CD4-positive, alpha-beta memory T cell (primary cell): ENCODE results near the gene ARID1B. TPM values are rescaled to one million over a fixed set of nuclear protein-coding genes. Genes with fewer than 3 reads are reported as not detected.

Experiments
- CTCF ChIA-PET: fragments of 350-600 bp; sonication (Branson Sonifier 250); formaldehyde crosslinking; loops from one replicate; lab custom pipeline; 2021; ENCODE audit warnings: inconsistent platforms; ENCODE audit not compliant: partially characterized antibody; lab: Charles Lee
- POLR2A ChIA-PET: fragments of 350-600 bp; sonication (Branson Sonifier 250); formaldehyde crosslinking; loops from one replicate; lab custom pipeline; 2021; ENCODE audit not compliant: partially characterized antibody; lab: Charles Lee
- DNase-seq, 5 donors: peaks; one replicate each; pipeline versions ENCODE4 v3.0.0 to v3.0.0-alpha.2; 2020 to 2022; ENCODE audit warnings: mixed read lengths in 1 of 5
- H3K27ac ChIP-seq: one replicate; pipeline ENCODE4 v1.7.0; 2013; ENCODE audit warnings: low read depth, low read length
- H3K27me3 ChIP-seq: 2 replicates; pipeline ENCODE4 v1.7.0; 2013; ENCODE audit warnings: mild to moderate bottlenecking, low read length, moderate library complexity; ENCODE audit not compliant: insufficient read depth
- H3K36me3 ChIP-seq: 2 replicates; pipeline ENCODE4 v1.7.0; 2013; ENCODE audit warnings: mild to moderate bottlenecking, low read length, moderate library complexity; ENCODE audit not compliant: insufficient read depth
- H3K4me1 ChIP-seq: 2 replicates; pipeline ENCODE4 v1.7.0; 2013; ENCODE audit warnings: mild to moderate bottlenecking, low read length, moderate library complexity; ENCODE audit not compliant: insufficient read depth
- H3K4me3 ChIP-seq, 2 donors: one replicate each; pipeline ENCODE4 v1.7.0; 2013; ENCODE audit warnings: low read length in 2 of 2, mild to moderate bottlenecking in 1 of 2
- H3K9me3 ChIP-seq, 2 donors: one replicate each; pipeline ENCODE4 v1.7.0; 2013; ENCODE audit warnings: low read length in 2 of 2, control low read depth in 1 of 2; ENCODE audit not compliant: control insufficient read depth in 1 of 2
- H3K27ac Mint-ChIP-seq, 7 donors: one replicate each; pipeline ENCODE4 v1.8.0; 2020 to 2021; ENCODE audit warnings: mixed read lengths in 7 of 7, mild to moderate bottlenecking in 6 of 7, inconsistent platforms in 3 of 7, moderate library complexity in 3 of 7
- H3K27me3 Mint-ChIP-seq, 2 donors: one replicate each; pipeline ENCODE4 v1.8.0; 2020 to 2021; ENCODE audit warnings: mixed read lengths in 2 of 2
- H3K36me3 Mint-ChIP-seq, 2 donors: one replicate each; pipeline ENCODE4 v1.8.0; 2020 to 2021; ENCODE audit warnings: mixed read lengths in 2 of 2, inconsistent platforms in 1 of 2, mild to moderate bottlenecking in 1 of 2
- H3K4me1 Mint-ChIP-seq, 4 donors: one replicate each; pipeline ENCODE4 v1.8.0; 2020 to 2021; ENCODE audit warnings: mixed read lengths in 4 of 4, mild to moderate bottlenecking in 1 of 4
- H3K4me3 Mint-ChIP-seq, 8 donors: one replicate each; pipeline ENCODE4 v1.8.0; 2020 to 2021; ENCODE audit warnings: mixed read lengths in 8 of 8, mild to moderate bottlenecking in 7 of 8, moderate library complexity in 6 of 8, inconsistent platforms in 3 of 8
- H3K9me3 Mint-ChIP-seq, 8 donors: one replicate each; pipeline ENCODE4 v1.8.0; 2020 to 2021; ENCODE audit warnings: mixed read lengths in 8 of 8, mild to moderate bottlenecking in 5 of 8, inconsistent platforms in 3 of 8, moderate library complexity in 1 of 8
- intact Hi-C: fragments of 100-400 bp; cut with micrococcal nuclease; formaldehyde crosslinking; loops from one replicate; pipeline ENCODE4 v1.15.1; 2023
- polyA plus RNA-seq, 2 donors: library from polyadenylated mRNA; unstranded; fragments of 300-500 nt; fragmentation: Illumina TruSeq; gene quantifications; one replicate each; pipeline ENCODE4 v1.2.3, GENCODE V29; 2021
- total RNA-seq, 2 experiments: library from RNA; stranded (reverse); gene quantifications; one replicate each; pipeline ENCODE4 v1.2.3, GENCODE V29; 2021

ARID1B gene
- total and polyA plus RNA-seq, 4 experiments from 2014 or later: 5.4 to 131 (median 72.4) TPM

DNA sequence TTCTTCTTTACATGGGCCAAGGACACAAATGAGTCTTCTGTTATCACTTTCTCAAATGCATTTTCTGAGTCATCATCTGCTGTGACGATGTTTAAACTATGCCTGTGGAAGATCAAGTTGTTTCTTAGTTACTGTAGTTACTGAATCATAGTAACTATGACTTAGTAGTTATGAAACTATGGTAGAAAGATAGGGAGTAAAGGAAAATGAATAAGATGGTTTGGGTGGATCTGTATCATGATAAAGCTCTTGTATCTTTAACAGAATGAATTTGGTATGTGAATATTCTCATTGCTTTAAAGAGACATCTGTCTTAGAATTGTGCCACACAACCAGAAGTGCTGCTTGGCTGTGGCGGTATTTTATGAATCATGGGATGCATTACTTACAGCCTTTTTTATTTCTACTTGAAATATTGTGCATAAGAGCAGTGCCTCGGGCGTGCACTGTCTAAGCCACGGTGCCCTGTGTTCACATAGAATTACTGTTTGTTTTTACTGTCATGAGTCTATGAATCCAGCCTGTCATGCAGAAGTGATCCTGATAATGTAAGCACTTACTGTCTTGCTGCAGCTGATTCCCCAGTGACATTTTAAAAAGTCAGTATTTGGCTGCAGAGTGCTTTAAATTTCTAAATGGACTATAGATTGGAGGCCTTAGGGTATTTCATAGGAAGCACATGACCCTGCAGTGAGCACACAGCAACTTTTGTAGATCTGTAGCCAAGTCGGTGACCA is 330.9 kb downstream of the ARID1B start:
- Mint-ChIP-seq H3K9me3 (peaks cover 0 to under 1% (median 0%) of the 10 kb centered on the region in 8 donors), H3K27ac (peak overlapping the region in 3 of 7 donors; percentile 12 to 66 (median 54)), H3K4me1 (peaks cover 19 to 28% (median 25%) of the 10 kb centered on the region in 4 donors), H3K36me3 (peaks cover 27 to 35% of the 10 kb centered on the region in 2 donors), H3K4me3 (no peak overlapping the region), H3K27me3 (no peaks in the 10 kb centered on the region)
- ChIA-PET POLR2A (interaction anchor here (0.9 kb wide), 1 partner anchor 23 kb away, joined by 3 read pairs; no protein-coding TSS in a partner anchor), CTCF (interaction anchor here (0.9 kb wide), 1 partner anchor 30 kb away, joined by 3 read pairs; no protein-coding TSS in a partner anchor)
- DNase-seq: no peak
- H3K9me3 ChIP-seq: no peaks in the 10 kb centered on the region
- no peak overlapping the region for H3K4me3 ChIP-seq
- intact Hi-C loops: no loop called here
- no peak overlapping the region for H3K27ac ChIP-seq
- H3K27me3 ChIP-seq: no peaks in the 10 kb centered on the region
- no peaks in the 10 kb centered on the region for H3K36me3 ChIP-seq
- H3K4me1 ChIP-seq: peaks cover 4% of the 10 kb centered on the region

DNA sequence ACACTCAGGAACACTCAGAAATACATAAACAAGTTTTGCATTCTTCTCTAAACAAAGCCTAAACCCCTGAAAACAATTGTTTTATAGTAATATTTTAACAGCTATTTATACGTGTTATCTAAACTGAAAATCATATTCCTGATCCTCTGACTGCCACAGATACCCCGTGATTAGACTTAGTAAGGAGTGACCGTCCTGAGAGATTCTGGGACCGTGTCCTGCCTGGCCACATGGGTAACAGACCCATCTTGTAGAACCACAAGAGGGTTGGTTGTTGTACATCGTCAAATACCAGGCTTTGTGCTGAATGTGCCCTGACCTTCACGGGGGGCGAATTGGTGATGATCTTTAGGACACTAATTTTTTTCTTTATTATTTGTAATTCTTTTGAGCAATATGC is 331.7 kb downstream of the ARID1B start:
- Mint-ChIP-seq H3K9me3 (peaks cover 0 to 3% (median 0%) of the 10 kb centered on the region in 8 donors), H3K27ac (no peak overlapping the region), H3K27me3 (no peaks in the 10 kb centered on the region), H3K36me3 (peaks cover 31 to 40% of the 10 kb centered on the region in 2 donors), H3K4me3 (no peak overlapping the region), H3K4me1 (peaks cover 19 to 28% (median 25%) of the 10 kb centered on the region in 4 donors)
- POLR2A ChIA-PET: interaction anchor here (0.9 kb wide), 1 partner anchor 23 kb away, joined by 3 read pairs; no protein-coding TSS in a partner anchor
- no peaks in the 10 kb centered on the region for H3K27me3 ChIP-seq
- peaks cover 4% of the 10 kb centered on the region for H3K4me1 ChIP-seq
- H3K4me3 ChIP-seq: no peak overlapping the region
- H3K9me3 ChIP-seq: no peaks in the 10 kb centered on the region
- intact Hi-C loops: no loop called here
- CTCF ChIA-PET: interaction anchor here (0.9 kb wide), 1 partner anchor 29 kb away, joined by 3 read pairs; no protein-coding TSS in a partner anchor
- no peak for DNase-seq
- no peaks in the 10 kb centered on the region for H3K36me3 ChIP-seq
- no peak overlapping the region for H3K27ac ChIP-seq

DNA sequence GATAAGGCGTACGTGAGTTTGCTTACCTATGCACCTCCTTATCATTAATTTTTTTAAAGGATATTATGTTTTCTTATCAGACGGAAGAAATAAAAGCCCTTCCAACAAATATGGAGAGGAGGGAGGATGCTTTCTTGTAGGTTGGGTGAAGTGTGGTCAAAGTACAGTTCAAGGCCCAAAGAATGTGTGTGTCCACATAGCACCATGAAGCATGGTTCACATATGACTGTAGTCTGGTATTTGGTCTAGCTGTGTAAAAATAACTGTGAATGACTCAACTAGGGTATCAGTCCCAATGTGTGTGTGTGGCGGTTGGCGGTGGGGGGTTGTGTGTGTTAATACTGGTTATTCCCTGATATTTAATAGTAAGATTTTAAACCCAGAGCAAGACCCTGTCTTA is 333.4 kb downstream of the ARID1B start:
- H3K4me1 Mint-ChIP-seq: peaks cover 15 to 23% (median 18%) of the 10 kb centered on the region in 4 donors
- H3K9me3 Mint-ChIP-seq: peaks cover 0 to 3% (median 0%) of the 10 kb centered on the region in 8 donors
- H3K27ac Mint-ChIP-seq: no peak overlapping the region
- H3K4me3 Mint-ChIP-seq: no peak overlapping the region
- Histone ChIP-seq H3K4me3 (no peak overlapping the region), H3K27ac (no peak overlapping the region), H3K36me3 (no peaks in the 10 kb centered on the region), H3K27me3 (no peaks in the 10 kb centered on the region), H3K4me1 (peaks cover 4% of the 10 kb centered on the region), H3K9me3 (no peaks in the 10 kb centered on the region)
- ChIA-PET POLR2A (no interaction called here), CTCF (no interaction called here)
- H3K27me3 Mint-ChIP-seq: no peaks in the 10 kb centered on the region
- intact Hi-C loops: no loop called here
- no peak for DNase-seq
- peaks cover 37 to 38% of the 10 kb centered on the region in 2 donors for H3K36me3 Mint-ChIP-seq

DNA sequence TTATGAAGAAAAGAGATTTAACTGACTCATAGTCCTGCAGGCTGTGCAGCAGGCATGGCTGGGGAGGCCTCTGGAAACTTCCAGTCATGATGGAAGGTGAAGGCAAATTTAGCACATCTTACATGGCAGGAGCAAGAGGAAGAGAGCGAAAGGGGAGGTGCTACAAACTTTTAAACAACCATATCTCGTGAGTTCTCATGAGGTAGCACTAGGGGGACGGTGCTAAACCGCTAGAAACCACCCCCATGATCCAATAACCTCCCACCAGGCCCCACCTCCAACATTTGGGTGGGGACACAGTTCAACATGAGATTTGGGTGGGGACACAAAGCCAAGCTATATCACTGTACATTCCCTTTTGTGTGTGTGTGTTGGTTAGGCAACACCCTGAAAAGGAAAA is 336.2 kb downstream of the ARID1B start:
- Histone ChIP-seq H3K36me3 (no peaks in the 10 kb centered on the region), H3K4me3 (no peak overlapping the region), H3K27me3 (no peaks in the 10 kb centered on the region), H3K9me3 (no peaks in the 10 kb centered on the region), H3K27ac (no peak overlapping the region), H3K4me1 (no peaks in the 10 kb centered on the region)
- Mint-ChIP-seq H3K4me1 (peaks cover under 1 to 11% (median 4%) of the 10 kb centered on the region in 4 donors), H3K27ac (peak overlapping the region in 2 of 7 donors; percentile 20 to 84), H3K4me3 (no peak overlapping the region), H3K27me3 (no peaks in the 10 kb centered on the region), H3K36me3 (peaks cover 34 to 35% of the 10 kb centered on the region in 2 donors), H3K9me3 (peaks cover 0 to 3% (median 0%) of the 10 kb centered on the region in 8 donors)
- ChIA-PET CTCF (no interaction called here), POLR2A (no interaction called here)
- DNase-seq: no peak
- intact Hi-C loops: no loop called here

DNA sequence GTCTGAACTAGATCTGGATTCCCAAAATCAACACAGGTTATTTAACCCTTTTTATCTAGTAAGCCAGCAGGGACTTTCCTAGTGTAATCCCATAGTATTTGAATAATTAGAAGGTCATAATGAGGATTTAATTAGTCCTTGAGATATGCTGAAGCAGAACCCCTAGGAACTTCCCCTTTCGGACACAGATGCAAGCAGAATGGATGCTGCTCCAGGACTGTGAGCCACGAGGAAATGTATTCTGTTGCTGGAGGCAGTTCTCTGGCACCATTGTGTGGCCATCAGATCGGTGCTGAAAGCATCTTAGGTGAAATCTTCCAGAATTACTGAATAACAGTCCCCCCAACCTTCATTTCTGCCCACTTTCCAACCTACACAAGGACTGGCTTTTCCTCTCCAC is 339.2 kb downstream of the ARID1B start:
- H3K27ac ChIP-seq: no peak overlapping the region
- Mint-ChIP-seq H3K36me3 (peaks cover 34% of the 10 kb centered on the region in 2 donors), H3K27me3 (no peaks in the 10 kb centered on the region), H3K4me1 (peaks cover 0 to 18% (median 11%) of the 10 kb centered on the region in 4 donors), H3K4me3 (no peak overlapping the region), H3K27ac (no peak overlapping the region), H3K9me3 (peaks cover 0 to 3% (median 0%) of the 10 kb centered on the region in 8 donors)
- H3K4me1 ChIP-seq: no peaks in the 10 kb centered on the region
- H3K27me3 ChIP-seq: no peaks in the 10 kb centered on the region
- DNase-seq: no peak
- ChIA-PET CTCF (interaction anchor here (0.9 to 1.1 kb wide), 2 partner anchors 14 to 71 kb away, joined by 3 read pairs; no protein-coding TSS in a partner anchor), POLR2A (no interaction called here)
- no peaks in the 10 kb centered on the region for H3K36me3 ChIP-seq
- no peak overlapping the region for H3K4me3 ChIP-seq
- no peaks in the 10 kb centered on the region for H3K9me3 ChIP-seq
- intact Hi-C loops: no loop called here

DNA sequence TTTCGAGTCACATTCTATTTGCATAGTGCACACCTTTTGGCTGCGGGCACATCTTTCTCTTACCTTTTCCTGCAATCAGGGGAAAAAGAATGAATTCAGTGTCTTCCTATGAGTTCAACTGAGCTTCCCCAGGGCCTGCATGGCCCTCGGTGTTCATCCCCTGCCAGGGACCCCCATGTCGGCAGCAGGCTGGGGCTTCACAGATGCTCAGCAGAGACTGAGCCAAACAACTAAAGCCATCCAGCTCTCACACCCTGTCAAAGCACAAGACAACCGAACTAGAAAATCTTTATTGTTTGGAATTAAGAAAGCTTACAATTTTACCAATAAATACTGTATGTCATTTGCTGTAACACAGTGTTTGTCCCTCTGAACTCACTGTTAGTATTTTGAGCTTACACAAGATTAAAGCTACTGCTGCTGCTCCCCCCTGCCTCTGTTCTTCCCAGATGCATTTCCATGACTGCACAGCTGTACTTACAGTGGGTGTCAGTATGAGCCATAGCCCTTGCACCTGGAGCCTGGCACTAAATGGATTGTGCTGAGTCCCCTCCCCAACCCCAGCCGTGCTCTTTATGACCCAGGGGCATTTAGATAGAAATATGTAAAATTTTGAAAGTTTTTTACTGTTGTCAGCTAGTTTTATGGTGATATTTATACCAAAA is 340.4 kb downstream of the ARID1B start:
- DNase-seq: no peak
- peaks cover 0 to 3% (median 0%) of the 10 kb centered on the region in 8 donors for H3K9me3 Mint-ChIP-seq
- Histone ChIP-seq H3K27ac (no peak overlapping the region), H3K9me3 (no peaks in the 10 kb centered on the region), H3K4me1 (no peaks in the 10 kb centered on the region), H3K36me3 (no peaks in the 10 kb centered on the region), H3K27me3 (no peaks in the 10 kb centered on the region), H3K4me3 (no peak overlapping the region)
- H3K4me1 Mint-ChIP-seq: peaks cover 0 to 15% (median 10%) of the 10 kb centered on the region in 4 donors
- H3K4me3 Mint-ChIP-seq: no peak overlapping the region
- ChIA-PET POLR2A (interaction anchor here (0.5 kb wide), 1 partner anchor 299 kb away, joined by 3 read pairs; no protein-coding TSS in a partner anchor), CTCF (interaction anchor here (1.1 to 2.0 kb wide), 2 partner anchors 11 to 72 kb away, joined by 3 to 8 read pairs; no protein-coding TSS in a partner anchor)
- H3K27ac Mint-ChIP-seq: peak overlapping the region in 2 of 7 donors; percentile 3 to 53
- H3K27me3 Mint-ChIP-seq: no peaks in the 10 kb centered on the region
- intact Hi-C loops: no loop called here
- peaks cover 26 to 32% of the 10 kb centered on the region in 2 donors for H3K36me3 Mint-ChIP-seq

DNA sequence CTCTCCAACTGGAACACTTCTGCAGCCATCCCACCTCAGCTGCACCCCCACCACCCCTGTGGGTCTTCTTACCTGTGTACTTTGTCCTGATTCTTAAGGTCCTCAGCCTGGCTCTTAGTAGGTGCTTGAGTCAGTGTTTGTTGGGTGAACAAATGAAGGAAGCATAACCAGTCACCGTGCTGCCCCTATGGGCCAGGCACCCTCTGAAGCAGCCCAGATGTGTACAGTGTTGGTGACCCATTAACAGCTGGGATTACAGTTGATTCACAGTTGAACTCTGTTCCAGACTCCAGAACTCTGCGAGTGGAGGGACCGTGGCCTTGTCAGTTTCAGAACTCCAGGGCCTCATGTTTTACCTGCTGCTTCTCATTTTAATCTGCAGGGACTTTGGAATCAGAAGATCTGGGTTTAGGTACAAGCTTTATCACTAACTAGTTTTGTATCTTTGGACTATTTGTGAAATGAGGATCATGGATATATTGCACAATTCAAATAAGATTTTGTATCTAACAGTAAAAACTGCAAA is 342.4 kb downstream of the ARID1B start:
- no peak overlapping the region for H3K27ac ChIP-seq
- Mint-ChIP-seq H3K4me3 (no peak overlapping the region), H3K9me3 (no peaks in the 10 kb centered on the region), H3K27me3 (no peaks in the 10 kb centered on the region), H3K36me3 (peaks cover 19 to 26% of the 10 kb centered on the region in 2 donors), H3K4me1 (peaks cover 0 to 15% (median 12%) of the 10 kb centered on the region in 4 donors), H3K27ac (peak overlapping the region in 3 of 7 donors; percentile 61 to 81 (median 81))
- no peaks in the 10 kb centered on the region for H3K9me3 ChIP-seq
- no peak overlapping the region for H3K4me3 ChIP-seq
- H3K4me1 ChIP-seq: no peaks in the 10 kb centered on the region
- intact Hi-C loops: no loop called here
- no peaks in the 10 kb centered on the region for H3K36me3 ChIP-seq
- ChIA-PET CTCF (no interaction called here), POLR2A (no interaction called here)
- DNase-seq: no peak
- no peaks in the 10 kb centered on the region for H3K27me3 ChIP-seq
